Measurements from ENCODE around the gene TSPAN4.

GRCh38 chr11:905952-906351 is 63.3 kb downstream of the TSPAN4 start:
- TF ChIP-seq, protein P1, sequence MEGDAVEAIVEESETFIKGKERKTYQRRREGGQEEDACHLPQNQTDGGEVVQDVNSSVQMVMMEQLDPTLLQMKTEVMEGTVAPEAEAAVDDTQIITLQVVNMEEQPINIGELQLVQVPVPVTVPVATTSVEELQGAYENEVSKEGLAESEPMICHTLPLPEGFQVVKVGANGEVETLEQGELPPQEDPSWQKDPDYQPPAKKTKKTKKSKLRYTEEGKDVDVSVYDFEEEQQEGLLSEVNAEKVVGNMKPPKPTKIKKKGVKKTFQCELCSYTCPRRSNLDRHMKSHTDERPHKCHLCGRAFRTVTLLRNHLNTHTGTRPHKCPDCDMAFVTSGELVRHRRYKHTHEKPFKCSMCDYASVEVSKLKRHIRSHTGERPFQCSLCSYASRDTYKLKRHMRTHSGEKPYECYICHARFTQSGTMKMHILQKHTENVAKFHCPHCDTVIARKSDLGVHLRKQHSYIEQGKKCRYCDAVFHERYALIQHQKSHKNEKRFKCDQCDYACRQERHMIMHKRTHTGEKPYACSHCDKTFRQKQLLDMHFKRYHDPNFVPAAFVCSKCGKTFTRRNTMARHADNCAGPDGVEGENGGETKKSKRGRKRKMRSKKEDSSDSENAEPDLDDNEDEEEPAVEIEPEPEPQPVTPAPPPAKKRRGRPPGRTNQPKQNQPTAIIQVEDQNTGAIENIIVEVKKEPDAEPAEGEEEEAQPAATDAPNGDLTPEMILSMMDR (IDR thresholded peaks at IDR 0.05), result no peak
- no peak for TF ChIP-seq POLR2A (IDR thresholded peaks at IDR 0.05)

Data from heart left ventricle (tissue), 13 donors.